Kidney (tissue), 14 donors: ENCODE measurements around the gene DAB1. TPM values are rescaled to one million over a fixed set of nuclear protein-coding genes. Genes with fewer than 3 reads are reported as not detected.

Experiments
- DNase-seq, 5 donors: peaks; one replicate each; pipeline ENCODE4 v3.0.0-alpha.2; 2013 to 2020
- FAIRE-seq: peaks from 2 replicates; lab custom pipeline; 2012; peaks lifted over from hg19 to GRCh38; lab: Jason Lieb, UNC
- H3K27ac ChIP-seq, 2 donors: one replicate each; pipeline ENCODE4 v1.7.0; 2013; ENCODE audit warnings: low read depth in 2 of 2, low read length in 2 of 2, inconsistent platforms in 1 of 2
- H3K27me3 ChIP-seq: one replicate; pipeline ENCODE4 v1.7.1; 2013; ENCODE audit warnings: low read length, inconsistent platforms; ENCODE audit not compliant: control insufficient read depth, insufficient read depth
- H3K36me3 ChIP-seq, 3 donors: one replicate each; pipeline versions ENCODE4 v1.7.0 to v1.7.1; 2013; ENCODE audit warnings: low read length in 3 of 3, control low read depth in 1 of 3, inconsistent platforms in 1 of 3; ENCODE audit not compliant: insufficient read depth in 3 of 3, control insufficient read depth in 2 of 3
- H3K4me1 ChIP-seq, 3 donors: one replicate each; pipeline versions ENCODE4 v1.7.0 to v1.7.1; 2013; ENCODE audit warnings: low read length in 3 of 3, inconsistent platforms in 1 of 3, low read depth in 1 of 3; ENCODE audit not compliant: control insufficient read depth in 2 of 3, insufficient read depth in 2 of 3
- H3K4me3 ChIP-seq, 3 donors: one replicate each; pipeline versions ENCODE4 v1.7.0 to v1.8.1; 2013; ENCODE audit warnings: low read length in 3 of 3, control low read depth in 1 of 3, inconsistent platforms in 1 of 3
- H3K9ac ChIP-seq, 3 donors: one replicate each; pipeline versions ENCODE4 v1.7.0 to v1.7.1; 2013; ENCODE audit warnings: low read length in 3 of 3, control low read depth in 1 of 3, inconsistent platforms in 1 of 3
- H3K9me3 ChIP-seq, 3 donors: one replicate each; pipeline versions ENCODE4 v1.7.0 to v1.7.1; 2013; ENCODE audit warnings: low read length in 3 of 3, control low read depth in 1 of 3, inconsistent platforms in 1 of 3; ENCODE audit not compliant: control insufficient read depth in 2 of 3, insufficient read depth in 1 of 3
- CTCF ChIP-seq: IDR thresholded peaks from 3 replicates; pipeline ENCODE4 v1.5.1; 2012; ENCODE audit warnings: mild to moderate bottlenecking, moderate library complexity, borderline replicate concordance; ENCODE audit not compliant: insufficient read depth; ENCODE audit errors: extremely low read depth
- intact Hi-C: fragments of 100-400 bp; cut with DNase I; formaldehyde crosslinking; loops from one replicate; pipeline ENCODE4 v1.11.1; 2022
- polyA plus RNA-seq: library from polyadenylated mRNA; stranded (reverse); fragments of 350-450 nt; fragmentation: Illumina TruSeq; extraction: RNeasy Lipid Tissue Mini Kit (QIAGEN cat#74804); gene quantifications from one replicate; pipeline ENCODE4 v1.2.3, GENCODE V29; 2014; ENCODE audit warnings: low read depth, low replicate concordance; ENCODE audit not compliant: insufficient read depth
- total RNA-seq: library from RNA; stranded (reverse); fragmentation: NEBNext Ultra II Directional; extraction: Animal tissue kit (Norgen Biotek cat#: 25700); gene quantifications from one replicate; pipeline ENCODE4 v1.2.1, GENCODE V29; 2021
- donor health status: control.
- donor health status: control.
- donor health status: control.
- donor health status: control.
- donor health status: control.
- donor health status: DM: yes; HTN: yes; CAD: no.
- donor health status: Normal renal cell carcinoma (clear cell type).

DAB1 gene
- total and polyA plus RNA-seq, 2 donors from 2014 or later: 2.3 TPM; not detected in 1

- H3K9me3 ChIP-seq: no peaks in the 10 kb centered on the region
- FAIRE-seq (no peak), DNase-seq (no peak)
- no peak overlapping the region for H3K9ac ChIP-seq
- no peaks in the 10 kb centered on the region for H3K4me1 ChIP-seq
- no peaks in the 10 kb centered on the region for H3K36me3 ChIP-seq
- TF ChIP-seq CTCF: no peak
- H3K27me3 ChIP-seq: no peaks in the 10 kb centered on the region
- H3K27ac ChIP-seq: no peak overlapping the region
- intact Hi-C loops: no loop called here
- no peak overlapping the region for H3K4me3 ChIP-seq
Measured at GRCh38 chr1:57311411-57311810, 112.4 kb downstream of the DAB1 start.

GRCh38 chr1:57311006-57311405 is 112.9 kb downstream of the DAB1 start:
- Histone ChIP-seq H3K27me3 (no peaks in the 10 kb centered on the region), H3K9ac (no peak overlapping the region), H3K27ac (no peak overlapping the region), H3K4me3 (no peak overlapping the region), H3K36me3 (no peaks in the 10 kb centered on the region), H3K4me1 (no peaks in the 10 kb centered on the region), H3K9me3 (no peaks in the 10 kb centered on the region)
- intact Hi-C loops: no loop called here
- no peak for FAIRE-seq
- TF ChIP-seq CTCF: no peak
- no peak for DNase-seq

DNA sequence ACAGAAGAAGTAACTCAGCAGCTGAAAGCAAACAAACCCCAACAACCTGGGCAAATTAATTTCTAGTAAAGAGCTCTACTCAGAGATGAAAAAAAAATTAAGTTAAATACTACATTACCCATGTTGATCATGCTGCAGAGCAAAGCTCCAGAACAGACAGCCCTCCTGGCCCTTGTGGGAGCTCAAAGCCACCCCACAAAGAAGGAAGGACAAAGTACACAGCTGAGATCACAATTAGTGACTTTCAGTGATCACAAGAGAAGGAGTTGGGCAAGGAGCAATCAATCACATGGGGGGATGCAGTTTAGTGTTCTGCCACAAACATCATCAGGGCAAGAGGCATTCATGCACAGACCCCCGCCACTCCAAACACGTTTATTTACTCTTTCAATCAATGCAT is 114.2 kb downstream of the DAB1 start:
- no peak for FAIRE-seq
- no peak for TF ChIP-seq CTCF
- Histone ChIP-seq H3K27me3 (no peaks in the 10 kb centered on the region), H3K4me1 (no peaks in the 10 kb centered on the region), H3K36me3 (no peaks in the 10 kb centered on the region), H3K9me3 (no peaks in the 10 kb centered on the region), H3K27ac (no peak overlapping the region), H3K9ac (no peak overlapping the region), H3K4me3 (no peak overlapping the region)
- peak in 1 of 5 donors; percentile 27 for DNase-seq
- intact Hi-C loops: no loop called here
